HepG2 (cell line): ENCODE measurements around the gene GRIK4. TPM values are rescaled to one million over a fixed set of nuclear protein-coding genes. Genes with fewer than 3 reads are reported as not detected.

Experiments used
- ATAC-seq: fragments of 200-7000 bp; cut with Tn5 transposase; 3 replicates; pipeline ENCODE4 v1.9.1; 2020; ENCODE audit warnings: mild to moderate bottlenecking, moderate library complexity
- Bru-seq: library from RNA; stranded (reverse); fragments of 400-500 nt; gene quantifications from one replicate; lab custom pipeline; 2021; lab: Mats Ljungman, UMichigan
- BruChase-seq, 2 experiments: library from RNA; stranded (reverse); fragments of 400-500 nt; gene quantifications; one replicate each; lab custom pipeline; 2021; lab: Mats Ljungman, UMichigan
- BruUV-seq: library from RNA; stranded (reverse); fragments of 400-500 nt; replicated peaks from 2 replicates; lab custom pipeline; 2021; lab: Mats Ljungman, UMichigan
- CTCF ChIA-PET: fragments of 300-600 bp; formaldehyde crosslinking; extraction: SDS; loops from one replicate; lab custom pipeline; 2021; ENCODE audit warnings: low total read pairs, inconsistent platforms, low intra/inter-chr PET ratio; lab: Yijun Ruan, JAX
- POLR2A ChIA-PET: fragments of 350-600 bp; sonication (Branson Sonifier 250); formaldehyde crosslinking; loops from one replicate; lab custom pipeline; 2020; ENCODE audit warnings: antibody characterized with exemption, inconsistent platforms; lab: Yijun Ruan, JAX
- DNase-seq: peaks from one replicate; pipeline ENCODE4 v3.0.0-alpha.2; 2015; ENCODE audit warnings: low spot score
- FAIRE-seq: peaks from 3 replicates; lab custom pipeline; 2011; peaks lifted over from hg19 to GRCh38; lab: Jason Lieb, UNC
- H2AFZ ChIP-seq: one replicate; pipeline ENCODE4 v1.6.1; 2011; ENCODE audit warnings: low read length, inconsistent platforms
- H3K27ac ChIP-seq: fragments of 300-600 bp; 3 replicates; pipeline ENCODE4 v1.8.0; 2011; ENCODE audit warnings: mixed run types, mild to moderate bottlenecking, mixed read lengths, low read length, inconsistent platforms; ENCODE audit not compliant: insufficient read depth; ENCODE audit errors: extremely low read length
- H3K27me3 ChIP-seq, 2 experiments: fragments of 200-600 bp in 1 of 2; 2 replicates in 1 of 2; 3 replicates in 1 of 2; pipeline versions ENCODE4 v1.6.0 to v1.8.0; 2011; ENCODE audit warnings: low read length in 2 of 2, mild to moderate bottlenecking in 2 of 2, moderate library complexity in 2 of 2, inconsistent platforms in 1 of 2; ENCODE audit not compliant: insufficient read depth in 2 of 2, control insufficient read depth in 1 of 2
- H3K36me3 ChIP-seq, 2 experiments: fragments of 200-600 bp in 1 of 2; replicated peaks in 1 of 2; 2 replicates in 1 of 2; 3 replicates in 1 of 2; pipeline versions ENCODE4 v1.5.1 to v1.8.0; 2011; ENCODE audit warnings: low read length in 2 of 2, inconsistent platforms in 1 of 2; ENCODE audit not compliant: insufficient read depth in 2 of 2, control insufficient read depth in 1 of 2
- H3K4me1 ChIP-seq: 2 replicates; pipeline ENCODE4 v1.5.1; 2012; ENCODE audit warnings: low read length, inconsistent platforms; ENCODE audit not compliant: insufficient read depth
- H3K4me2 ChIP-seq: 2 replicates; pipeline ENCODE4 v1.6.0; 2011; ENCODE audit warnings: low read depth, low read length, inconsistent platforms
- H3K4me3 ChIP-seq, 3 experiments: fragments of 200-600 bp in 1 of 3; sonication (generic), shearing (Covaris generic) in 1 of 3; replicated peaks in 1 of 3; 2 replicates each; pipeline ENCODE4 v1.5.1; 2011 to 2016; ENCODE audit warnings: low read length in 3 of 3, inconsistent platforms in 2 of 3, low read depth in 2 of 3, mild to moderate bottlenecking in 2 of 3, control low read depth in 1 of 3, mixed read lengths in 1 of 3; ENCODE audit not compliant: insufficient read depth in 1 of 3
- H3K79me2 ChIP-seq: one replicate; pipeline ENCODE4 v1.6.1; 2011; ENCODE audit warnings: low read length, inconsistent platforms; ENCODE audit not compliant: insufficient read depth
- H3K9ac ChIP-seq: 2 replicates; pipeline ENCODE4 v1.6.0; 2011; ENCODE audit warnings: mild to moderate bottlenecking, low read depth, low read length, inconsistent platforms; ENCODE audit not compliant: insufficient read depth
- H3K9me3 ChIP-seq: 2 replicates; pipeline ENCODE4 v1.5.1; 2012; ENCODE audit warnings: mild to moderate bottlenecking, low read length
- H4K20me1 ChIP-seq: 2 replicates; pipeline ENCODE4 v1.6.0; 2011; ENCODE audit warnings: inconsistent platforms, mild to moderate bottlenecking, low read length, moderate library complexity; ENCODE audit not compliant: insufficient read depth
- ATAD3A ChIP-seq: sonication (generic); formaldehyde crosslinking; IDR thresholded peaks from 2 replicates; pipeline ENCODE4 v1.4.0; 2020; ENCODE audit warnings: missing genetic modification reagents
- DRAP1 ChIP-seq: IDR thresholded peaks from 2 replicates; pipeline ENCODE4 v1.6.1; 2016; ENCODE audit warnings: missing genetic modification reagents, missing compliant biosample characterization
- KDM1A ChIP-seq: IDR thresholded peaks from 2 replicates; pipeline ENCODE4 v1.6.1; 2016; ENCODE audit warnings: missing compliant biosample characterization
- RELA ChIP-seq: sonication (generic); formaldehyde crosslinking; IDR thresholded peaks from 2 replicates; pipeline ENCODE4 v1.4.0; 2020; ENCODE audit warnings: missing genetic modification reagents
- UBTF ChIP-seq: sonication (generic); formaldehyde crosslinking; IDR thresholded peaks from 2 replicates; pipeline ENCODE4 v1.4.0; 2020; ENCODE audit warnings: mild to moderate bottlenecking, missing genetic modification reagents
- ZFP41 ChIP-seq: sonication (generic); formaldehyde crosslinking; IDR thresholded peaks from 2 replicates; pipeline ENCODE4 v1.4.0; 2020; ENCODE audit warnings: mild to moderate bottlenecking, missing genetic modification reagents, borderline replicate concordance
- ZNF10 ChIP-seq: sonication (generic); formaldehyde crosslinking; IDR thresholded peaks from 2 replicates; pipeline ENCODE4 v1.4.0; 2020; ENCODE audit warnings: mild to moderate bottlenecking, low read depth, missing genetic modification reagents, borderline replicate concordance
- ZNF234 ChIP-seq: sonication (generic); formaldehyde crosslinking; conservative IDR thresholded peaks from 2 replicates; pipeline ENCODE4 v1.5.1; 2020; ENCODE audit warnings: mild to moderate bottlenecking, missing genetic modification reagents
- ZNF263 ChIP-seq: sonication (generic); formaldehyde crosslinking; IDR thresholded peaks from 2 replicates; pipeline ENCODE4 v1.4.0; 2020; ENCODE audit warnings: missing genetic modification reagents
- ZNF276 ChIP-seq: sonication (generic); formaldehyde crosslinking; IDR thresholded peaks from 2 replicates; pipeline ENCODE4 v1.4.0; 2020; ENCODE audit warnings: mild to moderate bottlenecking, low read depth, missing genetic modification reagents
- ZNF468 ChIP-seq: sonication (generic); formaldehyde crosslinking; IDR thresholded peaks from 2 replicates; pipeline ENCODE4 v1.8.0; 2022; ENCODE audit warnings: mild to moderate bottlenecking, moderate library complexity, missing genetic modification reagents
- ZNF776 ChIP-seq: sonication (generic); formaldehyde crosslinking; IDR thresholded peaks from 2 replicates; pipeline ENCODE4 v1.4.0; 2020; ENCODE audit warnings: mild to moderate bottlenecking, missing genetic modification reagents
- ZNF781 ChIP-seq: sonication (generic); formaldehyde crosslinking; IDR thresholded peaks from 2 replicates; pipeline ENCODE4 v1.5.1; 2020; ENCODE audit warnings: borderline replicate concordance, mild to moderate bottlenecking, missing genetic modification reagents; ENCODE audit errors: not compliant biosample characterization
- WGBS: methylation state at CpG from one replicate; pipeline ENCODE4 v1.1.6; 2017; ENCODE audit warnings: low lambda C conversion rate; 5-methylcytosine and 5-hydroxymethylcytosine counted together
- in situ Hi-C: cut with HindIII; loops from 2 replicates; pipeline ENCODE4 v1.10.0; 2017; ENCODE audit warnings: low pct_unique_long_range_greater_than_20kb; ENCODE audit not compliant: extremely low pct_ligation_motif_present
- intact Hi-C: fragments of 100-400 bp; cut with micrococcal nuclease; formaldehyde crosslinking; loops from one replicate; pipeline ENCODE4 v1.10.0; 2022; ENCODE audit not compliant: unreplicated experiment
- long read RNA-seq, 2 experiments: library from RNA in 1 of 2; library from polyadenylated mRNA in 1 of 2; stranded (forward) in 1 of 2; unstranded in 1 of 2; transcript quantifications; one replicate each; pipeline ENCODE4 v2.0.0, GENCODE V29; 2019 to 2022
- polyA minus RNA-seq, 3 experiments: library from RNA; depleted of rRNA, polyadenylated mRNA; stranded (reverse); fragments of >200 nt; gene quantifications; 2 replicates each; pipeline ENCODE4 v1.2.3, GENCODE V29; 2011; ENCODE audit warnings: low replicate concordance in 1 of 3
- polyA plus RNA-seq, 8 experiments: library from polyadenylated mRNA; depleted of rRNA in 3 of 8; stranded (reverse) in 7 of 8; unstranded in 1 of 8; fragments of >200 nt; fragmentation: Illumina TruSeq in 4 of 8; extraction: Trizol in 4 of 8; gene quantifications; 2 replicates each; pipeline versions ENCODE4 v1.2.1 to v1.2.3, GENCODE V29; 2011 to 2016; ENCODE audit warnings: low read depth in 4 of 8, missing spikeins in 1 of 8, mixed read lengths in 1 of 8; ENCODE audit not compliant: insufficient read depth in 1 of 8
- total RNA-seq, 5 experiments: library from RNA; depleted of rRNA; stranded (reverse); fragments of >200 nt; fragmentation: Illumina TruSeq; extraction: Trizol; gene quantifications; 2 replicates each; pipeline ENCODE4 v1.2.3, GENCODE V29; 2016; ENCODE audit warnings: low read depth in 1 of 5

GRIK4 gene
- total RNA-seq (2016; rRNA removed; fragmentation: Illumina TruSeq; extraction: Trizol): 0.04 TPM in 1 of 2 replicates, not detected in the other
- total RNA-seq (2016; cell fraction: cytosol; rRNA removed; fragmentation: Illumina TruSeq; extraction: Trizol; ENCODE audit: low read depth): not detected in 2 replicates
- total RNA-seq (2016; cell fraction: insoluble cytoplasmic fraction; rRNA removed; fragmentation: Illumina TruSeq; extraction: Trizol): not detected in 2 replicates
- total RNA-seq (2016; cell fraction: membrane; rRNA removed; fragmentation: Illumina TruSeq; extraction: Trizol): 0.19 and 0.24 TPM in 2 replicates
- total RNA-seq (2016; cell fraction: nucleus; rRNA removed; fragmentation: Illumina TruSeq; extraction: Trizol): 0.12 TPM in 1 of 2 replicates, not detected in the other
- 0.01 and 0.07 TPM in 2 replicates for polyA plus RNA-seq (2011; rRNA removed)
- polyA plus RNA-seq (2011; cell fraction: cytosol; rRNA removed): 0.03 TPM in 1 of 2 replicates, not detected in the other
- 0.09 TPM in 1 of 2 replicates, not detected in the other for polyA plus RNA-seq (2011; cell fraction: nucleus; rRNA removed)
- 0.04 and 0.05 TPM in 2 replicates for polyA plus RNA-seq (2012)
- polyA plus RNA-seq (2016; cell fraction: cytosol; fragmentation: Illumina TruSeq; extraction: Trizol; ENCODE audit: low read depth): 0.02 TPM in 1 of 2 replicates, not detected in the other
- polyA plus RNA-seq (2016; cell fraction: insoluble cytoplasmic fraction; fragmentation: Illumina TruSeq; extraction: Trizol; ENCODE audit: low read depth): not detected in 2 replicates
- polyA plus RNA-seq (2016; cell fraction: membrane; fragmentation: Illumina TruSeq; extraction: Trizol; ENCODE audit: low read depth): 0.10 TPM in 1 of 2 replicates, not detected in the other
- not detected in 2 replicates for polyA plus RNA-seq (2016; cell fraction: nucleus; fragmentation: Illumina TruSeq; extraction: Trizol; ENCODE audit: insufficient read depth, low read depth)
- 0.64 TPM in 1 of 2 replicates, not detected in the other for polyA minus RNA-seq (2011; rRNA and poly(A)+ RNA removed; ENCODE audit: low replicate concordance)
- polyA minus RNA-seq (2011; cell fraction: cytosol; rRNA and poly(A)+ RNA removed): not detected in 2 replicates
- polyA minus RNA-seq (2011; cell fraction: nucleus; rRNA and poly(A)+ RNA removed): not detected in 2 replicates
- percentile 17 among the genes with signal in this experiment for Bru-seq, nascent RNA
- BruChase-seq, experiment 1, labeled RNA remaining after a 6-hour chase: percentile 15 among the genes with signal in this experiment
- BruChase-seq, experiment 2, labeled RNA remaining after a 2-hour chase: percentile 22 among the genes with signal in this experiment
- long read RNA-seq, experiment 1: 0 reads
- long read RNA-seq, experiment 2: 0 reads

- no peaks in the 10 kb centered on the region for H3K9me3 ChIP-seq
- no peaks in the 10 kb centered on the region for H3K79me2 ChIP-seq
- CTCF ChIA-PET: interaction anchor here (0.7 to 3.2 kb wide), 7 partner anchors 149 to 441 kb away, joined by 3 to 33 read pairs (median 6); no protein-coding TSS in a partner anchor
- FAIRE-seq (no peak), ATAC-seq (peak; percentile 90), DNase-seq (peak; percentile 52)
- H3K27me3 ChIP-seq: peaks cover 4 to 75% of the 10 kb centered on the region in 2 experiments
- no TSS peak for BruUV-seq
- POLR2A ChIA-PET: no interaction called here
- H3K9ac ChIP-seq: no peak within 1 kb of the TSS
- in situ Hi-C loops (loop anchor here (5.0 to 10.0 kb wide), 3 partner anchors 176 to 441 kb away; no protein-coding TSS in a partner anchor), intact Hi-C loops (loop anchor here (1.0 to 10.0 kb wide), 5 partner anchors 174 to 602 kb away; no protein-coding TSS in a partner anchor)
- H2AFZ ChIP-seq: no peak within 1 kb of the TSS
- H3K27ac ChIP-seq: no peak within 1 kb of the TSS
- WGBS: 4% methylated on average over 10 of the region's 95 CpGs
- H3K4me1 ChIP-seq: peaks cover 3% of the 10 kb centered on the region
- no peaks in the 10 kb centered on the region for H3K36me3 ChIP-seq
- H4K20me1 ChIP-seq: no peaks in the 10 kb centered on the region
- H3K4me2 ChIP-seq: peak within 1 kb of the TSS; percentile 63
- peak within 1 kb of the TSS; percentile 47 to 71 (median 49); a peak in 4 of 6 replicates for H3K4me3 ChIP-seq
- TF ChIP-seq KDM1A (CRISPR knock-in tag) (no peak), ZNF234 (no peak), ZNF10 (CRISPR knock-in tag) (no peak), ZNF781 (CRISPR knock-in tag) (no peak), RELA (CRISPR knock-in tag) (no peak), ATAD3A (no peak), ZNF776 (CRISPR knock-in tag) (no peak), UBTF (CRISPR knock-in tag) (peak; percentile 36; the same call in 1 of the 2 replicates), ZFP41 (CRISPR knock-in tag) (no peak), ZNF276 (CRISPR knock-in tag) (no peak), DRAP1 (CRISPR knock-in tag) (no peak), ZNF263 (CRISPR knock-in tag) (no peak), ZNF468 (CRISPR knock-in tag) (no peak)
Measured at GRCh38 chr11:120511116-120511819, at the start of gene GRIK4. GRIK4 (plus strand) TSS chr11:120511748; CDS start chr11:120660319, 148,571 bp downstream.
